WI38 (cell line): ENCODE results near the gene RXRA.

Source experiments
- H3K4me3 ChIP-seq: 2 replicates; pipeline ENCODE4 v1.5.1; 2011; ENCODE audit warnings: low read depth, mild to moderate bottlenecking, control low read depth, low read length
- TF ChIP-seq, protein P1 (sequence below): IDR thresholded peaks from 2 replicates; pipeline ENCODE4 v1.5.1; 2012; ENCODE audit warnings: low read depth, mild to moderate bottlenecking, control low read depth, low read length

RXRA gene

DNA sequence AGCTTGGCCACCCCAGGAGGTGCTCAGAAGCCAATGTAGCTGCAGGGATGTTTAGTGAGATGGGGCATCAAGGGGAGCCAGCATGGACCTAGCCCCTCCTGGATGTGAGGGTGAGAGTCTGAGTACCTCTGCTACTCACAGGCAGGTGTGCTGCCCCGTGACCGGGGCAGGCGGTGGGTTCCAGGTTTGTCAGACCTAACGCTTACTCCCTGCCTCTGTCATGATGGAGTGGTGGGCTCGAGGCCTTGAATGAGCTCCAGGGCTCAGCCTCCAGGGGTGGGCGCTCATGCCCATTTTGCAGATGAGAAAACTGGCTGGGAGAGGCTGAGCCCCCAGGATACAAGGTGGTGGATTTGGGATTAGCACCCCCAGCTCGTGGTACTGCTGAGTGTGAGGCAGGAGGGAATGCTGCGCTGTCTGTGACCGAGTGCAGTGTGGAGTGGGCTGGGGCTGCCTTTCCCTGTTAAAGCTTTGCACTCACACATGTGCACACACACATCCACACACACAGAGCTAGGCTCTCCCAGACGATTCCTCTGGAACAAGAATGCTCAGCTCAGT, 1.5 kb downstream of the RXRA start:
- H3K4me3 ChIP-seq = peak overlapping the region; percentile 77
- TF ChIP-seq, protein P1, sequence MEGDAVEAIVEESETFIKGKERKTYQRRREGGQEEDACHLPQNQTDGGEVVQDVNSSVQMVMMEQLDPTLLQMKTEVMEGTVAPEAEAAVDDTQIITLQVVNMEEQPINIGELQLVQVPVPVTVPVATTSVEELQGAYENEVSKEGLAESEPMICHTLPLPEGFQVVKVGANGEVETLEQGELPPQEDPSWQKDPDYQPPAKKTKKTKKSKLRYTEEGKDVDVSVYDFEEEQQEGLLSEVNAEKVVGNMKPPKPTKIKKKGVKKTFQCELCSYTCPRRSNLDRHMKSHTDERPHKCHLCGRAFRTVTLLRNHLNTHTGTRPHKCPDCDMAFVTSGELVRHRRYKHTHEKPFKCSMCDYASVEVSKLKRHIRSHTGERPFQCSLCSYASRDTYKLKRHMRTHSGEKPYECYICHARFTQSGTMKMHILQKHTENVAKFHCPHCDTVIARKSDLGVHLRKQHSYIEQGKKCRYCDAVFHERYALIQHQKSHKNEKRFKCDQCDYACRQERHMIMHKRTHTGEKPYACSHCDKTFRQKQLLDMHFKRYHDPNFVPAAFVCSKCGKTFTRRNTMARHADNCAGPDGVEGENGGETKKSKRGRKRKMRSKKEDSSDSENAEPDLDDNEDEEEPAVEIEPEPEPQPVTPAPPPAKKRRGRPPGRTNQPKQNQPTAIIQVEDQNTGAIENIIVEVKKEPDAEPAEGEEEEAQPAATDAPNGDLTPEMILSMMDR = no peak

DNA sequence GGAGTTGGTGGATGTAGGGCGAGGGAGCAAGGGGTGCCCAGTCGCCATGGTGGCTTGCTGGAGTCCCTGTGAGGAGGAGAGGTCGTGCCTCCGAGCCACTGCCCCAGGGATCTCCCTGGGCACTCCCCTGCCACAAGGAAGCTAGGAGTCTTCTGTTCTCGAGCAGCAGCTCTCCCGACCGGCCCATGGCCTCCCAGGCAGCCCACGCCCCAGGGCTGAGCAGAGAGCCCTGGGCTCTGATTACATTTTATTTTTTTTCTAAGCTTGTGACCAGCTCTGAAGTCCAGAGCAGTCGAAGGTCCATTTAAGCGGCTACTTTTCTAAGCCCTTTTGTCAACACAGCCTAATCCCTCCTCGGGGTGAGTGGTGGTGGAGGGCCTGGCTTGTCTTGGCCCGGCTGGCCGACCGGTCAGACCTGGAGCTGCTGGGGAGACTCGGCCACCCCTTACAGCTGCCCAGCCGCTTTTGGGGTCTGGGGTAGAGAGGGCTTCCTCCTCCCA, 2.1 kb downstream of the RXRA start:
- TF ChIP-seq, protein P1 = no peak
- peak overlapping the region; percentile 77 for H3K4me3 ChIP-seq

DNA sequence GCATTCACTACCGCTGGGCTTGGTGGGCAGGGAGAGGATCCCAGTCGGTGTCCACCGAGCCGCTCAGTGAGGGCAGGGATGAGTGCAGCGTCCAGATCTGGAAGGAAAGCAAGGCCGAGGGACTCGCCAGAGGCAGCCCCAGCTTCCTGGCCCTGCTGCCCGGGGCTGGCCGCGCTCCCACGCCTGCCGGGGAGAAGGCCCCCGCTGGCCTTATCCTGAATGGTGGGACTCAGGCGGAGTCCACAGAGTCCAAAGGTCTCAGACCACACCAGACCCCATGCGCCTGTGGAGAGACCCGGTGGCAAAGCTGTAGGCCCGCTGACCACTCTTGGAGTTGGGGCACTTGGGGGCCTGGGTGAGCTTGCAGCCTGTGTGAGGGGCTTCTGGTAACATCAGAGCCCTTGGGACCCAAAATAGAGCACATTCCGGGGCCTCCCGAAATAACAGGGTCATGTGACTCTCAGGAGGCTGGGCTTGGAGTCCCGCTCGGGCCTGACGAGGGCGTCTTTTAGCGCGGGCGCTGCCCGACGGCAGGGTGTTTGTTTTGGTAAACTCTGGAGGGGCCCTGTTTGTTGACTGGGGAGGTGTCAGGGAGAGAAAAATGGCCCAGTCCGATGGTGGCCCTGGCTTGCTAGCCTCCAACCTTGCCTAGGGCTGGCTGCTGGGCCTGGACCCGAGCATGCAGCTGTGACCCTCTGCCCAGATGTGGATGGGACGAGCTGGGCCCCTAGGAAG, 2.8 kb downstream of the RXRA start:
- H3K4me3 ChIP-seq = peak overlapping the region; percentile 77
- TF ChIP-seq, protein P1 = no peak

DNA sequence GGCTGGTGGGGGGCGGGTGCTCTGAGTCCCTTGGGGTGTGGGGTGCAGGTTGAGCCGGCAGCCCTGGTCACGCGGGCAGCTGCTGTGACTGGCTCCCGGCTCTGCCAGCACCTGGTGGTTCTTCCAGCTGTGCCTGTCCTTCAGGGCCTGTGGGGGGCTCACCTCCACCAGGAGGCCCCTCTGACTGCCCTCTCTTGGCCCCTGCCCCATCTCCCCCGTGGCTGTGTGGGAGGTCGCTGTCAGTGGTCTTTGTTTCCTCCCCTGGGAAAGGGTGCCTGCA, 3.3 kb downstream of the RXRA start:
- peak overlapping the region; percentile 77 for H3K4me3 ChIP-seq
- TF ChIP-seq, protein P1 = no peak

DNA sequence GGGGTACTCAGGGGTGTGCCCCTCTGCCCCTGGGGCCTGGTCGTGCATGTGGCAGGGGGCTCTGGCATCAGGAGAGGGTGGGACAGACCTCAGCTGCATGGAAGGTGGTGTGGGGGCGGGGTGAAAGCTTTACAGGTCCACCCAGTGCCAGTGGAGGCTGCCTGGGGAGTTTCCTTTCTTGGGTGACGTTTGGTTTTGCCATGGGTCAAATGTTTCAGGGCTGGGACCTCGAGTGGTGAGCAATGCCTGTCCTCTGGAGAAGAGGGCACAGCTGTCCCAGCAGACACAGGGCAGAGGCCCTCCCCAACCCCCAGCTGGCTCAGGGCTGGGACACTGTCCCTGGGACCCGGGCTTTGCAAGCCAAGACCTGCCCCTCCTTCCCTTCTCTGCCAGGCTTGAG, 3.6 kb downstream of the RXRA start:
- no peak overlapping the region for H3K4me3 ChIP-seq
- TF ChIP-seq, protein P1 = no peak

DNA sequence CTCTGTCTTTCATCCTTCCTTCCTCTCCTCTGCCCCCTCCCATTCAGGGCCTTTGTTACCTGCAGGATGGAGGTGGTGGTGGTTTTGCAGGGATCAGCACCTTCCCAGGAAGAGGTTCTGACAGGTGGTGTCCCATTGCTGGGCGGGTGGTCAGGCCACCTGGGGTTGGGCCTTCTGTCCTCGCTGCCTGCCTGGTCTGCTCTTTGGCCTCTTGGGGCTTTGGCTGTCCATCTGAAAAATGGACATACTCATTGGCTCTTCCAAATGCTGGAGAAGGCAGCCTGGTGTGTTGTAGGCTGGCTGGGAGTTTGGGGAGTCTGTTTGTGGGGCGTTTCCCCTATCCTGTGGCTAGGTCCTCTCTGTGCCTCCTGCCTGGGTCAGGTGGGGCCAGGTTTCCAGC, 4.3 kb downstream of the RXRA start:
- H3K4me3 ChIP-seq = no peak overlapping the region
- TF ChIP-seq, protein P1 = no peak

DNA sequence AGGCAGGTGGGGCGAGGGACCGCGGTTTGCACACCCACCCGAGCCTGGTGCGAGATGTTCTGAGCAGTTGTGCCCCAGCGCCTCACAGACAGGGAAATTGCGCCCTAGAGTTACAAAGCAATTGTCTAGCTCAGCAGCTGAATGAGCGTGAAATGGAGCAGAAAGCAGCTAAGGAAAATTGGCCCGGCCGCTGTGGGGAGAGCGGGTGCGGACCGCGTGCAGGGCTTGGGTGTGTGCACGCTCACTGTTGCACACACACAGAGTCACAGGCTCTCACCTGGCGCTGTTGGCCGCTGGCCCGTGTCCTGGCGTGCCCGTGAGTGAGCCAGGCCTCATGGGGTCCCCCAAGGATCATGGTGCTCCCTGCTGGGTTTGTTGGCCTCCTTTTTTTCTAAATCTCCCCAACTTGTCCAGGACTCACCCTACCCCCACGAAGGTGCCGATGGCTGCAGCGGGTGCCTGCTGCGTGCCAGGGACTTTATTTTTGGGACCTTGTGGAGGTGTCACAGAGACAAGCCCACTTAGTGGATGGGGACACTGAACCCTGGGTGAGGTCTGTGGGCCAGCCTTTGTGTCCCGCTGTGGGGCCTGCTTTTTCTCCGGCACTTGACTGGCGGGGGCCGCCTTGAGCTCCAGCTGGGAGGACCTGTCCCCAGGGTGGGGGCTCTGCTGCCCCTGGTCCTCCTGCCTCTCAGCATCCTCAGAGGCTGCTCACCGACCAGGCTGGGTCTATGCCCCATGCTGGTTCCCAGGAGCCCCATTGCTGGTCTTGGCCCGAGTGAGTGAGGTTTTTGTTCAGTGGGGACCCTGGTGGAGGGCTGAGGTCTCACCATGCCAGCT, 5.2 kb downstream of the RXRA start:
- H3K4me3 ChIP-seq = no peak overlapping the region
- TF ChIP-seq, protein P1 = no peak
